Prostate gland (tissue), 2 donors: ENCODE data around the gene ERN1. TPM values are rescaled to one million over a fixed set of nuclear protein-coding genes. Genes with fewer than 3 reads are reported as not detected.

Source experiments
- DNase-seq: peaks from one replicate; pipeline ENCODE4 v3.0.0-alpha.2; 2019; ENCODE audit warnings: low spot score
- H3K27ac ChIP-seq, 2 donors: fragments of 200-600 bp; sonication (generic); 2 replicates each; pipeline ENCODE4 v1.5.1; 2017 to 2019
- H3K27me3 ChIP-seq: fragments of 200-600 bp; sonication (generic); replicated peaks from 2 replicates; pipeline ENCODE4 v1.5.1; 2019; ENCODE audit not compliant: insufficient read depth
- H3K36me3 ChIP-seq, 2 donors: fragments of 200-600 bp; sonication (generic); 1 replicate in 1 of 2; 2 replicates in 1 of 2; pipeline versions ENCODE4 v1.5.1 to v1.8.1; 2017 to 2019
- H3K4me1 ChIP-seq: fragments of 200-600 bp; sonication (generic); replicated peaks from 2 replicates; pipeline ENCODE4 v1.5.1; 2019
- H3K4me3 ChIP-seq, 2 donors: fragments of 200-600 bp; sonication (generic); 2 replicates each; pipeline ENCODE4 v1.5.1; 2017 to 2019
- H3K9me3 ChIP-seq: fragments of 200-600 bp; sonication (generic); 2 replicates; pipeline ENCODE4 v1.5.1; 2017
- CTCF ChIP-seq, 4 experiments: fragments of 200-600 bp in 2 of 4; fragments of 450-650 bp in 2 of 4; sonication (generic) in 2 of 4; IDR thresholded peaks; 1 replicate in 3 of 4; 2 replicates in 1 of 4; pipeline ENCODE4 v1.5.1; 2016 to 2019; ENCODE audit warnings: antibody characterized with exemption in 4 of 4, mild to moderate bottlenecking in 2 of 4, moderate library complexity in 2 of 4
- POLR2A ChIP-seq: fragments of 450-650 bp; IDR thresholded peaks from one replicate; pipeline ENCODE4 v1.6.1; 2016; ENCODE audit warnings: antibody characterized with exemption, mild to moderate bottlenecking
- POLR2AphosphoS5 ChIP-seq: sonication (generic); formaldehyde crosslinking; IDR thresholded peaks from one replicate; pipeline ENCODE4 v1.6.1; 2017; ENCODE audit warnings: antibody characterized with exemption
- WGBS: methylation state at CpG from one replicate; pipeline ENCODE4 v1.1.5; 2018; 5-methylcytosine and 5-hydroxymethylcytosine counted together
- intact Hi-C: fragments of 100-400 bp; cut with DNase I; formaldehyde crosslinking; loops from one replicate; pipeline ENCODE4 v1.14.2; 2022
- total RNA-seq, 2 donors: library from RNA; depleted of rRNA; stranded (reverse); fragments of >200 nt; gene quantifications; one replicate each; pipeline ENCODE4 v1.1.0, GENCODE V29; 2016

Gene ERN1
- total RNA-seq, 2 donors from 2014 or later, result 14.4 to 21.4 TPM

DNA sequence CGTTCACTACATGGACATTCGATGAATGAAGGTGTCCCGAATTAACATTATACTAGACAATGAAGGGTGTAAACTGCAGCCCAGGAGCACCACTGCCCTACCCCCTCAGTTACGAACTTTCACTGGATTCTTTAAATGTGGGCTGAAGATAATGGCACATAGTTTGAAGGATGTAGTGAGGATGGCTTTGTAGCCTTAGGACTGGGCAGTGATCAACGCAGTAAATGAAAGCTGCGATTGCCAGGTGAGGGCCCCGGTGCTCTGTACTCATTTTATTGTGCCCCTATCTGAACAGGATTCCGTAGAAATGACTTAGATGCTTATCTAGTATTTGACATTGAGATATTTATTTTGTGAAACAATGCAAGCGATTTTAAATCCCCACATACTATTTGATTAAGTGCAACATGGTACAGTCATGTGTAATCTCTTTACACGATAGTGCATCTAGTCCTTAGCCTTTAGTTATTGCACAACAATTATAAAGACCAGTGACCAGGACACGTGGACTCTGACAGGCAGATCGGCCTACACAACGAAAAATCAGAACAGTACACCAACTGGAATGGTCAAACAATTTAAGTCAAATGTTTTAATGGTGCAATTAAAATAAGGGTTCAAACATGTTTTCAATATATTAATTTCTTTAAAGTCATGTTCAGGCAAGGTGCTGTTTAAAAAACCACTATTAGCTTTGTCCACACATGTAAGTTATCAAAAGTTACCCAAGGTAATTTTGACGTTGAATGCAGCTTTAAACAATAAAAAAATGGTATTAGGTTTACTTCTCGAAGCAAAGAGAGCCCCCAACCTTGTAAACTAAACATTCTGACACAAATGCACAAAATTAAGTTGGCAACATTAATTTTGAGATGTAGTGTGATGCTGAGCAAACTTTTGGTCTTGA is 17.4 kb upstream of the ERN1 start:
- no peaks in the 10 kb centered on the region for H3K9me3 ChIP-seq
- H3K36me3 ChIP-seq, result no peaks in the 10 kb centered on the region
- intact Hi-C loops, result loop anchor here (5.0 kb wide), 1 partner anchor 115 kb away; the partner anchor contains the start of gene TEX2
- H3K27ac ChIP-seq, result peak overlapping the region; percentile 92 to 99
- WGBS, result 10% methylated on average over 15 of the region's 15 CpGs
- no peaks in the 10 kb centered on the region for H3K27me3 ChIP-seq
- H3K4me3 ChIP-seq, result peak overlapping the region; percentile 68 to 83
- TF ChIP-seq CTCF (IDR thresholded peaks at IDR 0.05) (peak in 1 of 4 experiments; percentile 7), POLR2AphosphoS5 (no peak), POLR2A (no peak)
- DNase-seq, result no peak
- peaks cover 3% of the 10 kb centered on the region for H3K4me1 ChIP-seq

GRCh38 chr17:64146418-64147109 is 16.6 kb upstream of the ERN1 start:
- Histone ChIP-seq H3K36me3 (no peaks in the 10 kb centered on the region), H3K9me3 (no peaks in the 10 kb centered on the region), H3K4me3 (peak overlapping the region; percentile 68 to 83), H3K4me1 (no peaks in the 10 kb centered on the region), H3K27me3 (no peaks in the 10 kb centered on the region), H3K27ac (peak overlapping the region; percentile 92 to 99)
- TF ChIP-seq POLR2AphosphoS5 (no peak), POLR2A (peak; percentile 35), CTCF (IDR thresholded peaks at IDR 0.05) (no peak)
- intact Hi-C loops, result loop anchor here (5.0 kb wide), 1 partner anchor 116 kb away; the partner anchor contains the start of gene TEX2
- WGBS, result 2% methylated on average over 31 of the region's 34 CpGs
- DNase-seq, result peak; percentile 85

GRCh38 chr17:64145751-64146417 is 15.9 kb upstream of the ERN1 start:
- peak; percentile 99 for DNase-seq
- Histone ChIP-seq H3K27ac (peak overlapping the region; percentile 92 to 99), H3K4me1 (no peaks in the 10 kb centered on the region), H3K36me3 (no peaks in the 10 kb centered on the region), H3K9me3 (no peaks in the 10 kb centered on the region), H3K4me3 (peak overlapping the region; percentile 68 to 83), H3K27me3 (no peaks in the 10 kb centered on the region)
- TF ChIP-seq POLR2AphosphoS5 (peak; percentile 99), POLR2A (no peak), CTCF (IDR thresholded peaks at IDR 0.05) (peak in 1 of 4 experiments; percentile 48)
- intact Hi-C loops, result loop anchor here (5.0 kb wide), 1 partner anchor 116 kb away; the partner anchor contains the start of gene TEX2
- WGBS, result 0% methylated on average over 41 of the region's 51 CpGs

- TF ChIP-seq POLR2AphosphoS5, result no peak
- Histone ChIP-seq H3K9me3 (no peaks in the 10 kb centered on the region), H3K27me3 (no peaks in the 10 kb centered on the region), H3K4me3 (peak overlapping the region; percentile 68 to 83), H3K27ac (peak overlapping the region; percentile 92 to 99), H3K36me3 (no peaks in the 10 kb centered on the region), H3K4me1 (no peaks in the 10 kb centered on the region)
- intact Hi-C loops, result loop anchor here (5.0 kb wide), 1 partner anchor 117 kb away; the partner anchor contains the start of gene TEX2
- WGBS, result under 1% methylated on average over 15 of the region's 15 CpGs
- no peak for DNase-seq
Measured at GRCh38 chr17:64145375-64145750, 15.4 kb upstream of the ERN1 start.

GRCh38 chr17:64139542-64139941 is 9.6 kb upstream of the ERN1 start:
- H3K9me3 ChIP-seq, result no peaks in the 10 kb centered on the region
- WGBS, result 83% methylated on average over 6 of the region's 6 CpGs
- no peak for DNase-seq
- no peak overlapping the region for H3K27ac ChIP-seq
- no peaks in the 10 kb centered on the region for H3K4me1 ChIP-seq
- H3K36me3 ChIP-seq, result no peaks in the 10 kb centered on the region
- intact Hi-C loops, result no loop called here
- H3K4me3 ChIP-seq, result no peak overlapping the region
- no peaks in the 10 kb centered on the region for H3K27me3 ChIP-seq
- TF ChIP-seq POLR2AphosphoS5 (no peak), CTCF (IDR thresholded peaks at IDR 0.05) (no peak), POLR2A (no peak)
